K562 (cell line): ENCODE data around the gene NPR2. TPM values are rescaled to one million over a fixed set of nuclear protein-coding genes. Genes with fewer than 3 reads are reported as not detected.

Experiments
- ATAC-seq: fragments of 200-7000 bp; cut with Tn5 transposase; 3 replicates; pipeline ENCODE4 v1.9.1; 2020; ENCODE audit warnings: moderate library complexity
- BruUV-seq: library from RNA; stranded (reverse); fragments of 400-500 nt; replicated peaks from 2 replicates; lab custom pipeline; 2021; lab: Mats Ljungman, UMichigan
- CTCF ChIA-PET: fragments of 300-600 bp; formaldehyde crosslinking; extraction: SDS; loops from one replicate; lab custom pipeline; 2021; ENCODE audit warnings: low intra/inter-chr PET ratio; lab: Yijun Ruan, JAX
- POLR2A ChIA-PET: fragments of 300-600, 350-650 bp; sonication (Branson Sonifier 250); formaldehyde crosslinking; extraction: SDS; loops from one replicate; lab custom pipeline; 2021; ENCODE audit warnings: antibody characterized with exemption, inconsistent platforms; lab: Yijun Ruan, JAX
- DNase-seq, 4 experiments: peaks; one replicate each; pipeline versions ENCODE4 v3.0.0 to v3.0.0-alpha.2; 2011 to 2018; ENCODE audit warnings: low spot score in 3 of 4, mixed read lengths in 3 of 4; ENCODE audit errors: extremely low read depth in 1 of 4
- FAIRE-seq: peaks from 2 replicates; lab custom pipeline; 2011; peaks lifted over from hg19 to GRCh38; lab: Jason Lieb, UNC
- H2AFZ ChIP-seq: 2 replicates; pipeline ENCODE4 v1.6.0; 2011; ENCODE audit warnings: low read depth, low read length, control low read depth, inconsistent platforms
- H3K27ac ChIP-seq: fragments of 200-600 bp; 3 replicates; pipeline ENCODE4 v1.8.0; 2011; ENCODE audit warnings: low read depth, mild to moderate bottlenecking, control low read depth, inconsistent platforms, low read length, moderate library complexity, mixed read lengths; ENCODE audit errors: extremely low read depth
- H3K27me3 ChIP-seq, 2 experiments: fragments of 300-600 bp in 1 of 2; 2 replicates in 1 of 2; 3 replicates in 1 of 2; pipeline versions ENCODE4 v1.6.0 to v1.8.0; 2011; ENCODE audit warnings: inconsistent platforms in 2 of 2, low read length in 2 of 2, mild to moderate bottlenecking in 1 of 2, mixed read lengths in 1 of 2, moderate library complexity in 1 of 2; ENCODE audit not compliant: control insufficient read depth in 2 of 2, insufficient read depth in 2 of 2
- H3K36me3 ChIP-seq: fragments of 300-600 bp; 3 replicates; pipeline ENCODE4 v1.8.0; 2011; ENCODE audit warnings: mild to moderate bottlenecking, low read length, inconsistent platforms; ENCODE audit not compliant: control insufficient read depth, insufficient read depth
- H3K4me1 ChIP-seq, 2 experiments: fragments of 200-600 bp in 1 of 2; replicated peaks in 1 of 2; 2 replicates in 1 of 2; 3 replicates in 1 of 2; pipeline versions ENCODE4 v1.5.1 to v1.8.0; 2011; ENCODE audit warnings: inconsistent platforms in 2 of 2, low read length in 2 of 2, mild to moderate bottlenecking in 1 of 2, mixed read lengths in 1 of 2, moderate library complexity in 1 of 2; ENCODE audit not compliant: control insufficient read depth in 2 of 2, insufficient read depth in 2 of 2
- H3K4me2 ChIP-seq: 2 replicates; pipeline ENCODE4 v1.6.1; 2011; ENCODE audit warnings: low read length, control low read depth, inconsistent platforms, mixed read lengths; ENCODE audit not compliant: insufficient read depth
- H3K4me3 ChIP-seq: fragments of 200-600 bp; sonication (generic), shearing (Covaris generic); 2 replicates; pipeline ENCODE4 v1.5.1; 2016; ENCODE audit warnings: control low read depth, inconsistent platforms
- H3K79me2 ChIP-seq: fragments of 200-600 bp; 3 replicates; pipeline ENCODE4 v1.8.0; 2011; ENCODE audit warnings: low read length, inconsistent platforms; ENCODE audit not compliant: control insufficient read depth, insufficient read depth
- H3K9ac ChIP-seq, 2 experiments: 2 replicates each; pipeline versions ENCODE4 v1.6.0 to v1.6.1; 2011; ENCODE audit warnings: low read depth in 2 of 2, low read length in 2 of 2, control low read depth in 1 of 2, inconsistent platforms in 1 of 2, mild to moderate bottlenecking in 1 of 2, mixed read lengths in 1 of 2; ENCODE audit not compliant: insufficient read depth in 1 of 2
- H3K9me1 ChIP-seq: one replicate; pipeline ENCODE4 v1.6.0; 2011; ENCODE audit warnings: inconsistent platforms, mild to moderate bottlenecking, low read length, moderate library complexity; ENCODE audit not compliant: control insufficient read depth, insufficient read depth
- H3K9me3 ChIP-seq: replicated peaks from 2 replicates; pipeline ENCODE4 v1.5.1; 2011; ENCODE audit warnings: low read depth, low read length, inconsistent platforms; ENCODE audit not compliant: control insufficient read depth, insufficient read depth
- H4K20me1 ChIP-seq: replicated peaks from 2 replicates; pipeline ENCODE4 v1.6.1; 2011; ENCODE audit warnings: low read length, inconsistent platforms, mixed read lengths; ENCODE audit not compliant: control insufficient read depth, insufficient read depth
- BMI1 ChIP-seq: fragments of 150-350 bp; IDR thresholded peaks from 2 replicates; pipeline ENCODE4 v1.6.1; 2014; ENCODE audit warnings: low read length
- PTRF ChIP-seq: fragments of 450-650 bp; IDR thresholded peaks from 2 replicates; pipeline ENCODE4 v1.6.1; 2016; ENCODE audit warnings: mild to moderate bottlenecking, missing genetic modification characterization, missing compliant biosample characterization
- SMAD3 ChIP-seq: fragments of 450-650 bp; formaldehyde crosslinking; conservative IDR thresholded peaks from 2 replicates; pipeline ENCODE4 v1.4.0; 2020; ENCODE audit warnings: mild to moderate bottlenecking
- ZNF316 ChIP-seq: fragments of 450-650 bp; IDR thresholded peaks from 2 replicates; pipeline ENCODE4 v1.6.1; 2016
- ZNF589 ChIP-seq: fragments of 200-800 bp; sonication (Bioruptor generic); IDR thresholded peaks from 2 replicates; pipeline ENCODE4 v1.6.1; 2016; ENCODE audit warnings: low read depth, missing genetic modification characterization, missing compliant biosample characterization
- ZNF668 ChIP-seq: fragments of 250-450 bp; sonication (Bioruptor Pico); IDR thresholded peaks from 2 replicates; pipeline ENCODE4 v1.8.0; 2022; ENCODE audit warnings: mild to moderate bottlenecking, inconsistent platforms
- ZNF780A ChIP-seq: fragments of 250-450 bp; sonication (Bioruptor Pico); IDR thresholded peaks from 2 replicates; pipeline ENCODE4 v1.5.0; 2021; ENCODE audit warnings: mild to moderate bottlenecking
- WGBS: fragments of 100-300 bp; shearing (Covaris generic); methylation state at CpG from one replicate; pipeline ENCODE4 v1.1.6; 2016; ENCODE audit warnings: low coverage, mixed read lengths; ENCODE audit not compliant: insufficient coverage; ENCODE audit errors: missing lambda C conversion rate; 5-methylcytosine and 5-hydroxymethylcytosine counted together
- in situ Hi-C: fragments of 300-500 bp; cut with MboI; formaldehyde crosslinking; loops from 4 replicates; pipeline ENCODE4 v1.15.0; 2018; ENCODE audit warnings: inconsistent platforms, mixed read lengths
- intact Hi-C: fragments of 100-400 bp; cut with micrococcal nuclease; formaldehyde crosslinking; loops from 2 replicates; pipeline ENCODE4 v1.14.2; 2022
- polyA plus RNA-seq, 8 experiments: library from polyadenylated mRNA; depleted of rRNA in 4 of 8; stranded (reverse) in 5 of 8; unstranded in 3 of 8; fragments of >200 nt; fragmentation: Nextera tagmentation in 2 of 8; fragmentation: Illumina TruSeq in 1 of 8; extraction: Ambion mirVana in 2 of 8; extraction: Trizol in 1 of 8; gene quantifications; 2 replicates each; pipeline versions ENCODE4 v1.2.1 to v1.2.3, GENCODE V29; 2011 to 2014; ENCODE audit warnings: inconsistent platforms in 1 of 8, missing spikeins in 1 of 8
- total RNA-seq, 7 experiments: library from RNA; depleted of rRNA in 6 of 7; stranded (reverse); fragments of >200 nt in 6 of 7; fragmentation: Illumina TruSeq in 2 of 7; extraction: Trizol in 2 of 7; gene quantifications; 2 replicates each; pipeline versions ENCODE4 v1.2.1 to v1.2.3, GENCODE V29; 2011 to 2021; ENCODE audit warnings: low replicate concordance in 1 of 7
- TF ChIP-seq, protein P1 (sequence below): sonication (generic); formaldehyde crosslinking; IDR thresholded peaks from 2 replicates; pipeline ENCODE4 v1.8.0; 2022; ENCODE audit warnings: mild to moderate bottlenecking, missing genetic modification reagents
- TF ChIP-seq, protein P2 (sequence below): sonication (generic); formaldehyde crosslinking; IDR thresholded peaks from 2 replicates; pipeline ENCODE4 v1.9.0; 2022; ENCODE audit warnings: mild to moderate bottlenecking, missing genetic modification reagents
- TF ChIP-seq, protein P3 (sequence below): fragments of 250-450 bp; sonication (Bioruptor Pico); IDR thresholded peaks from 2 replicates; pipeline ENCODE4 v1.8.0; 2021; ENCODE audit warnings: moderate library complexity, mild to moderate bottlenecking, inconsistent platforms
- TF ChIP-seq, protein P4 (sequence below), 2 experiments: fragments of 450-650 bp; IDR thresholded peaks; 2 replicates each; pipeline ENCODE4 v1.6.1; 2016
- TF ChIP-seq, protein P5 (sequence below): sonication (generic); formaldehyde crosslinking; IDR thresholded peaks from 2 replicates; pipeline ENCODE4 v1.8.1; 2023; ENCODE audit warnings: mild to moderate bottlenecking, missing genetic modification reagents
- TF ChIP-seq, protein P6 (sequence below): fragments of 450-650 bp; IDR thresholded peaks from 2 replicates; pipeline ENCODE4 v1.6.1; 2014; ENCODE audit warnings: low read depth, mild to moderate bottlenecking, moderate library complexity, borderline replicate concordance

Gene NPR2
- total and polyA plus RNA-seq, 9 of the 15 experiments (the other 6 are each of a cell fraction or from before 2014, with no cell fraction given), result 2.4 to 12.9 (median 6.0) TPM

DNA sequence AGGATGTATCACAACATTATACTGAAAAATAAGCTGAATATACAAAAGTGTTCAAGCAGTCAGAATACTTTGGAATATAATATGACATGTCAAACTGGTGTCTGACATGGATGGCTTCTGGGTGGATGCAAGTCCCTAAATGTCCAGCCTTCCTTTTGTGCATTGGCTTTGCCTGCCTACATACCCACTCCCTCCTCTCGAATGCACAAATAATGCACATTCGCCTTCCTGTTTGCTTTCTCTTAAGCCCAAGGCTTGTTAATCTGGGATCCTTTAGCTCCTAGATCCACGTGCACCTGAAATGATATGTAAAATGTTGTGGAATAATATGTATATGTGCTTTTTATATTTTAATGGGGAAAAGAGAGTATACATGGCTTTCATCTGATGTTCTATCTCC lies 12.9 kb upstream of the NPR2 start (continued):
- TF ChIP-seq, protein P1, sequence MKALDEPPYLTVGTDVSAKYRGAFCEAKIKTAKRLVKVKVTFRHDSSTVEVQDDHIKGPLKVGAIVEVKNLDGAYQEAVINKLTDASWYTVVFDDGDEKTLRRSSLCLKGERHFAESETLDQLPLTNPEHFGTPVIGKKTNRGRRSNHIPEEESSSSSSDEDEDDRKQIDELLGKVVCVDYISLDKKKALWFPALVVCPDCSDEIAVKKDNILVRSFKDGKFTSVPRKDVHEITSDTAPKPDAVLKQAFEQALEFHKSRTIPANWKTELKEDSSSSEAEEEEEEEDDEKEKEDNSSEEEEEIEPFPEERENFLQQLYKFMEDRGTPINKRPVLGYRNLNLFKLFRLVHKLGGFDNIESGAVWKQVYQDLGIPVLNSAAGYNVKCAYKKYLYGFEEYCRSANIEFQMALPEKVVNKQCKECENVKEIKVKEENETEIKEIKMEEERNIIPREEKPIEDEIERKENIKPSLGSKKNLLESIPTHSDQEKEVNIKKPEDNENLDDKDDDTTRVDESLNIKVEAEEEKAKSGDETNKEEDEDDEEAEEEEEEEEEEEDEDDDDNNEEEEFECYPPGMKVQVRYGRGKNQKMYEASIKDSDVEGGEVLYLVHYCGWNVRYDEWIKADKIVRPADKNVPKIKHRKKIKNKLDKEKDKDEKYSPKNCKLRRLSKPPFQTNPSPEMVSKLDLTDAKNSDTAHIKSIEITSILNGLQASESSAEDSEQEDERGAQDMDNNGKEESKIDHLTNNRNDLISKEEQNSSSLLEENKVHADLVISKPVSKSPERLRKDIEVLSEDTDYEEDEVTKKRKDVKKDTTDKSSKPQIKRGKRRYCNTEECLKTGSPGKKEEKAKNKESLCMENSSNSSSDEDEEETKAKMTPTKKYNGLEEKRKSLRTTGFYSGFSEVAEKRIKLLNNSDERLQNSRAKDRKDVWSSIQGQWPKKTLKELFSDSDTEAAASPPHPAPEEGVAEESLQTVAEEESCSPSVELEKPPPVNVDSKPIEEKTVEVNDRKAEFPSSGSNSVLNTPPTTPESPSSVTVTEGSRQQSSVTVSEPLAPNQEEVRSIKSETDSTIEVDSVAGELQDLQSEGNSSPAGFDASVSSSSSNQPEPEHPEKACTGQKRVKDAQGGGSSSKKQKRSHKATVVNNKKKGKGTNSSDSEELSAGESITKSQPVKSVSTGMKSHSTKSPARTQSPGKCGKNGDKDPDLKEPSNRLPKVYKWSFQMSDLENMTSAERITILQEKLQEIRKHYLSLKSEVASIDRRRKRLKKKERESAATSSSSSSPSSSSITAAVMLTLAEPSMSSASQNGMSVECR (CRISPR knock-in tag), result no peak
- TF ChIP-seq, protein P2, sequence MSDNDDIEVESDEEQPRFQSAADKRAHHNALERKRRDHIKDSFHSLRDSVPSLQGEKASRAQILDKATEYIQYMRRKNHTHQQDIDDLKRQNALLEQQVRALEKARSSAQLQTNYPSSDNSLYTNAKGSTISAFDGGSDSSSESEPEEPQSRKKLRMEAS (CRISPR knock-in tag), result no peak
- TF ChIP-seq BMI1 (no peak), SMAD3 (CRISPR knock-in tag) (no peak)
- TF ChIP-seq, all 486 proteins: peak for 0

DNA sequence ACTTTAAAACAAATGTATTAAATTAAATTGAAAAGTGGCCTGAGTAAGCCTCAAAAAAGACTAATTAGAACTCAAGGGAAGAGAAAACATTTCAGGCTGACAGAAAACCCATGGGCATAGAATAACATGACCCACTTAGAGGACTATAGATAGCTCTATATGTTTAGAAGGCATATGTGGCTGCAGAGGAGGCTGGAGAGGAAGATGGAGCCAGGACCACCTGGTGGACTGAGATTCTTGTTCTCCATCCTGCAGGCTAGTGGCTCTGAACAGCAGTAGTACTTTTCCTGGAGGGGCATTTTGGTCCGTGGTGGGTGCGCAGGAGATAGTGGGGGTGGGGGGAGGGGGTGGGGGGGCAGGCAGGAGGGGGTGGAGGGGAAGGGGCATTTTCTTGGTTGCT lies 10.3 kb upstream of the NPR2 start:
- Histone ChIP-seq H4K20me1 (no peaks in the 10 kb centered on the region), H2AFZ (no peak overlapping the region), H3K4me3 (no peak overlapping the region), H3K27ac (no peak overlapping the region), H3K27me3 (no peaks in the 10 kb centered on the region), H3K4me2 (no peak overlapping the region), H3K79me2 (no peaks in the 10 kb centered on the region), H3K9me1 (no peaks in the 10 kb centered on the region), H3K9me3 (no peaks in the 10 kb centered on the region), H3K9ac (no peak overlapping the region), H3K4me1 (peaks cover 0 to 2% of the 10 kb centered on the region in 2 experiments; a peak in 2 of 5 replicates), H3K36me3 (peaks cover 9% of the 10 kb centered on the region; the same call in 2 of the 3 replicates)
- FAIRE-seq, result no peak
- no peak for ATAC-seq
- intact Hi-C loops (no loop called here), in situ Hi-C loops (no loop called here)
- no peak for DNase-seq
- BruUV-seq, result no TSS peak
- ChIA-PET POLR2A (no interaction called here), CTCF (no interaction called here)
- WGBS, result 40% methylated on average over 1 of the region's 2 CpGs
- TF ChIP-seq ZNF316 (no peak), PTRF (tag) (no peak), ZNF589 (CRISPR knock-in tag) (no peak), ZNF668 (no peak), ZNF780A (CRISPR knock-in tag) (no peak)
- TF ChIP-seq, protein P3, sequence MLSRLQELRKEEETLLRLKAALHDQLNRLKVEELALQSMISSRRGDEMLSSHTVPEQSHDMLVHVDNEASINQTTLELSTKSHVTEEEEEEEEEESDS (CRISPR knock-in tag), result no peak
- TF ChIP-seq, protein P4, sequence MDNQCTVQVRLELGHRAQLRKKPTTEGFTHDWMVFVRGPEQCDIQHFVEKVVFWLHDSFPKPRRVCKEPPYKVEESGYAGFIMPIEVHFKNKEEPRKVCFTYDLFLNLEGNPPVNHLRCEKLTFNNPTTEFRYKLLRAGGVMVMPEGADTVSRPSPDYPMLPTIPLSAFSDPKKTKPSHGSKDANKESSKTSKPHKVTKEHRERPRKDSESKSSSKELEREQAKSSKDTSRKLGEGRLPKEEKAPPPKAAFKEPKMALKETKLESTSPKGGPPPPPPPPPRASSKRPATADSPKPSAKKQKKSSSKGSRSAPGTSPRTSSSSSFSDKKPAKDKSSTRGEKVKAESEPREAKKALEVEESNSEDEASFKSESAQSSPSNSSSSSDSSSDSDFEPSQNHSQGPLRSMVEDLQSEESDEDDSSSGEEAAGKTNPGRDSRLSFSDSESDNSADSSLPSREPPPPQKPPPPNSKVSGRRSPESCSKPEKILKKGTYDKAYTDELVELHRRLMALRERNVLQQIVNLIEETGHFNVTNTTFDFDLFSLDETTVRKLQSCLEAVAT (IDR thresholded peaks at IDR 0.05), result no peak
- TF ChIP-seq, protein P5, sequence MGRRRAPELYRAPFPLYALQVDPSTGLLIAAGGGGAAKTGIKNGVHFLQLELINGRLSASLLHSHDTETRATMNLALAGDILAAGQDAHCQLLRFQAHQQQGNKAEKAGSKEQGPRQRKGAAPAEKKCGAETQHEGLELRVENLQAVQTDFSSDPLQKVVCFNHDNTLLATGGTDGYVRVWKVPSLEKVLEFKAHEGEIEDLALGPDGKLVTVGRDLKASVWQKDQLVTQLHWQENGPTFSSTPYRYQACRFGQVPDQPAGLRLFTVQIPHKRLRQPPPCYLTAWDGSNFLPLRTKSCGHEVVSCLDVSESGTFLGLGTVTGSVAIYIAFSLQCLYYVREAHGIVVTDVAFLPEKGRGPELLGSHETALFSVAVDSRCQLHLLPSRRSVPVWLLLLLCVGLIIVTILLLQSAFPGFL (CRISPR knock-in tag), result no peak
- TF ChIP-seq, protein P6, sequence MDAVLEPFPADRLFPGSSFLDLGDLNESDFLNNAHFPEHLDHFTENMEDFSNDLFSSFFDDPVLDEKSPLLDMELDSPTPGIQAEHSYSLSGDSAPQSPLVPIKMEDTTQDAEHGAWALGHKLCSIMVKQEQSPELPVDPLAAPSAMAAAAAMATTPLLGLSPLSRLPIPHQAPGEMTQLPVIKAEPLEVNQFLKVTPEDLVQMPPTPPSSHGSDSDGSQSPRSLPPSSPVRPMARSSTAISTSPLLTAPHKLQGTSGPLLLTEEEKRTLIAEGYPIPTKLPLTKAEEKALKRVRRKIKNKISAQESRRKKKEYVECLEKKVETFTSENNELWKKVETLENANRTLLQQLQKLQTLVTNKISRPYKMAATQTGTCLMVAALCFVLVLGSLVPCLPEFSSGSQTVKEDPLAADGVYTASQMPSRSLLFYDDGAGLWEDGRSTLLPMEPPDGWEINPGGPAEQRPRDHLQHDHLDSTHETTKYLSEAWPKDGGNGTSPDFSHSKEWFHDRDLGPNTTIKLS, result no peak
